ENCODE measurements around the gene CPNE1. TPM values are rescaled to one million over a fixed set of nuclear protein-coding genes. Genes with fewer than 3 reads are reported as not detected.

Gene CPNE1
- total RNA-seq, 1 experiment from 2014 or later: 333 TPM

DNA sequence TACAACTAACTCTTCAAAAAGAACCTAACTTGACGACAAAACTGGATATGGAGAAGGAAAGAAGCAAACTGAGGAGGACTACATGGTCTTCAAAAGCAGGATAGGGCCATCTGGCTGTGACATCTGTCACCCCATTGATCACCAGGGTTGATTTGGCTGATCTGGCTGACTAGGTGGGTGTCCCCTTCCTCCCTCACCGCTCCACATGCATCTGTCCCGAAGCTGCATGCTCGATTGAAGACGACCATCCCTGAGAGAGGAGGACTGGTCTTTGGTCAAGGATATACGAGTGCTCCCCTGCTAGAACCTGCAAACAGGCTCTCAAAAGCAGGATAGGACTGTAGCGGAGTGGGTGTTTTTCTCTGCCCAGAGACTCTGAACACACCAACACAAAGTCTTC is 21.7 kb downstream of the CPNE1 start:
- H3K79me2 ChIP-seq (ENCODE audit: insufficient read depth, low read length): peaks cover 95% of the 10 kb centered on the region
- ChIA-PET POLR2A (no interaction called here), CTCF (no interaction called here), RAD21 (ENCODE audit: low non-redundant PET in 1 of 2, low total read pairs in 2 of 2, uncharacterized antibody in 2 of 2, unreplicated experiment in 2 of 2) (no interaction called here)
- BruUV-seq (replicated peaks): no TSS peak
- H3K4me2 ChIP-seq (ENCODE audit: low read length): no peak overlapping the region
- TF ChIP-seq EZH2phosphoT487 (IDR thresholded peaks at IDR 0.05; ENCODE audit: borderline replicate concordance) (no peak), EGR1 (IDR thresholded peaks at IDR 0.05; ENCODE audit: low read depth) (no peak), JUND (IDR thresholded peaks at IDR 0.05) (no peak), ZFX (IDR thresholded peaks at IDR 0.05) (no peak), ELF1 (IDR thresholded peaks at IDR 0.05; ENCODE audit: borderline replicate concordance, low read depth) (no peak), SIN3A (IDR thresholded peaks at IDR 0.05; ENCODE audit: low read depth) (no peak), SRF (IDR thresholded peaks at IDR 0.05; ENCODE audit: low read depth) (no peak), POLR2A (IDR thresholded peaks at IDR 0.05; ENCODE audit: borderline replicate concordance, extremely low read depth, insufficient read depth, insufficient read length) (no peak), CBX3 (IDR thresholded peaks at IDR 0.05; ENCODE audit: low read depth) (no peak), CEBPB (IDR thresholded peaks at IDR 0.05; ENCODE audit: low read depth) (no peak), RAD21 (IDR thresholded peaks at IDR 0.05; ENCODE audit: low read depth) (no peak), POLR2AphosphoS5 (IDR thresholded peaks at IDR 0.05; ENCODE audit: low read depth, low read length) (no peak), EZH2 (IDR thresholded peaks at IDR 0.05) (no peak), TCF7L2 (IDR thresholded peaks at IDR 0.05; ENCODE audit: borderline replicate concordance, extremely low read depth, insufficient read depth, insufficient read length) (no peak)
- TF ChIP-seq, protein P1, sequence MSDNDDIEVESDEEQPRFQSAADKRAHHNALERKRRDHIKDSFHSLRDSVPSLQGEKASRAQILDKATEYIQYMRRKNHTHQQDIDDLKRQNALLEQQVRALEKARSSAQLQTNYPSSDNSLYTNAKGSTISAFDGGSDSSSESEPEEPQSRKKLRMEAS (IDR thresholded peaks at IDR 0.05): no peak
- TF ChIP-seq, protein P2, sequence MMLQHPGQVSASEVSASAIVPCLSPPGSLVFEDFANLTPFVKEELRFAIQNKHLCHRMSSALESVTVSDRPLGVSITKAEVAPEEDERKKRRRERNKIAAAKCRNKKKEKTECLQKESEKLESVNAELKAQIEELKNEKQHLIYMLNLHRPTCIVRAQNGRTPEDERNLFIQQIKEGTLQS (IDR thresholded peaks at IDR 0.05): no peak
- intact Hi-C loops (cut with micrococcal nuclease): no loop called here
- no peaks in the 10 kb centered on the region for H3K9me2 ChIP-seq (ENCODE audit: insufficient read depth)
- no peak for DNase-seq (ENCODE audit: low read depth, low spot score)
- H3K9ac ChIP-seq (ENCODE audit: low read length): no peak overlapping the region
- no peaks in the 10 kb centered on the region for H3K9me3 ChIP-seq (ENCODE audit: control insufficient read depth in 1 of 2, insufficient read depth in 1 of 2, low read depth in 1 of 2, low read length in 2 of 2)
- no peaks in the 10 kb centered on the region for H3K27me3 ChIP-seq (ENCODE audit: insufficient read depth, low read length)
- no peaks in the 10 kb centered on the region for H3K4me1 ChIP-seq (ENCODE audit: control insufficient read depth in 1 of 2, insufficient read depth in 2 of 2, low read length in 2 of 2)
- H2AFZ ChIP-seq (ENCODE audit: low read depth, low read length, poor library complexity, severe bottlenecking): no peak overlapping the region
- H3K4me3 ChIP-seq (replicated peaks in 1 of 2; ENCODE audit: low read depth in 1 of 2, low read length in 2 of 2): no peak overlapping the region
- no peaks in the 10 kb centered on the region for H3K36me3 ChIP-seq (ENCODE audit: control insufficient read depth in 1 of 2, insufficient read depth in 2 of 2, low read length in 2 of 2)
- ATAC-seq: no peak
- H4K20me1 ChIP-seq (ENCODE audit: insufficient read depth): peaks cover 16% of the 10 kb centered on the region; the same call in 1 of the 2 replicates
- H3K27ac ChIP-seq (ENCODE audit: low read depth, low read length): no peak overlapping the region

Measured in HCT116 (cell line).